GM12873 (cell line): ENCODE data around the gene PPM1E.

Source experiments
- CTCF ChIP-seq: IDR thresholded peaks from 2 replicates; pipeline ENCODE4 v1.5.1; 2012; ENCODE audit warnings: low read depth, mild to moderate bottlenecking, moderate library complexity, low read length, control low read depth; ENCODE audit not compliant: insufficient read depth; ENCODE audit errors: missing control alignments

Gene PPM1E

GRCh38 chr17:58734040-58734439 is 21.6 kb upstream of the PPM1E start:
- no peak for TF ChIP-seq CTCF

- TF ChIP-seq CTCF = no peak
Observed at GRCh38 chr17:58734811-58735210, 20.8 kb upstream of the PPM1E start.

DNA sequence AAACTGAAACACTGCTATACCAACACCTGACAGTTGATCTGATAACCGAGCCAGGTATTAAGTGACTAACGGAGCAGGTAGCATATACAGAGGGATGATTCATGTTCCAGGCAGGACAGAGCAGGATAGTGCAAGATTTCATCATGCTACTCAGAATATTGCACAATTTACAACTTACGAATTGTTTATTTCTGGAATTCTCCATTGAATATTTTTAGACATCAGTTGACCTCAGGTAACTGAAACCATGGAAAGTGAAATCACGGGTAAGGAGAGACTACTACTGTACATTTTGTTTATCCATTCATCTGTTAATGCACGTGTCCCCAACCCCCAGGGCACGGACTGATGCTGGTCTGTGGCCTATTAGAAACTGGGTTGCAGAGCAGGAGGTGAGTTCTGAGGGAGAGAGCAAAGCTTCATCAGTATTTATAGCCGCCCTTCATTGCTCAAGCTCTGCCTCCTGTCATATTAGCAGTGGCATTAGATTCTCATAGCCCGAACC is 14.5 kb upstream of the PPM1E start:
- TF ChIP-seq CTCF = no peak

GRCh38 chr17:58747674-58748073 is 8.0 kb upstream of the PPM1E start:
- no peak for TF ChIP-seq CTCF

- no peak for TF ChIP-seq CTCF
Observed at GRCh38 chr17:58753026-58753425, 2.6 kb upstream of the PPM1E start.

DNA sequence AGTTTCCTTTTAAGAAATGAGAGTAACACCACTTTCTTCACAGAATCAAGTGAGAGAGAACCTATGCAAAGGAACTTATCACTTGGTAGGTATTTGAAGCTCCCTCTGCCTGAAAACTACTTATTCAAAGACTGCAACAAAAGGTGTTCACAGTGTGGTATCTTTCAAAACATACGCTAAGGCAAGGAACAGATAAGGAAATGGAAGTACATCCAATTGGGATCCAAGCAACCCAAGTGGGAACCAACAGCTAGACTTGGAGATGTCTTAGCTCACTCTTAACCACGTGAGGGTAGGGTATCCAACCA is 431 bp upstream of the PPM1E start:
- TF ChIP-seq CTCF = no peak

- TF ChIP-seq CTCF = no peak
Observed at GRCh38 chr17:58756246-58757161, 850 bp downstream of the PPM1E start.
